ENCODE data around the gene OLFML3. TPM values are rescaled to one million over a fixed set of nuclear protein-coding genes. Genes with fewer than 3 reads are reported as not detected.

OLFML3 gene
- total and polyA plus RNA-seq, 2 donors (not counting 3 experiments of a cell fraction or from before 2014, with no cell fraction given): 3.4 to 3.9 TPM

DNA sequence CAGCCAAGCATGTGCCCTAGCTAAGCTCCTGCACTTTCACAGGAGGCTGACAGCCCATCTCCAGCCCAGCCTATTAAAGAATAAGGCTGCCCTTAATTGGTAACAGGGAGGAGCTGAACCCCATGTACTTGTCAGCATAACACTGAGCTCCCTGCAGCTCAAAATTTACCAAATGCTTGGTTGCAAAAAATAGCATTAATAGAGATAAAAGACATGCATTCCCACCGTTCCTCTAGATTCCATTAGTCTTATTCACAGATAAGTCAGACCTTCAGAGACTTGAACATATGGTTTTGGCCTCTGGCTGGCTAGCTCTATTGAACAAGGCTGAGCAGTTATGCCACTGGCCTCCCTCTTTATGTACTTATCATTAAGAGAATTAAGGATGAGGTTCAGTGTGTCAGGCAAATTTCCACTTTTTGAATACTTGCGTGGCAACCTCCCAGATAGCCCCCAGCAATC is 29.2 kb downstream of the OLFML3 start:
- Histone ChIP-seq H3K27ac (ENCODE audit: insufficient read depth, low read depth, low read length) (no peak overlapping the region), H3K4me1 (ENCODE audit: control insufficient read depth, extremely low read depth, insufficient read depth, low read length) (no peaks in the 10 kb centered on the region), H3K27me3 (ENCODE audit: control insufficient read depth in 2 of 2, insufficient read depth in 2 of 2, low read length in 2 of 2) (peaks cover 0 to 4% of the 10 kb centered on the region in 2 experiments), H3K79me2 (ENCODE audit: control insufficient read depth, insufficient read depth, low read length) (no peaks in the 10 kb centered on the region), H3K9me3 (replicated peaks; ENCODE audit: control insufficient read depth, insufficient read depth, low read length) (no peaks in the 10 kb centered on the region), H2AFZ (ENCODE audit: low read depth, low read length) (no peak overlapping the region), H3K4me3 (replicated peaks in 1 of 3; ENCODE audit: insufficient read depth in 1 of 3, low read depth in 1 of 3, low read length in 3 of 3) (no peak overlapping the region), H3K9me1 (replicated peaks; ENCODE audit: control insufficient read depth, extremely low read depth, insufficient read depth, low read length) (no peaks in the 10 kb centered on the region), H4K20me1 (replicated peaks; ENCODE audit: control insufficient read depth, extremely low read depth, insufficient read depth, low read length) (no peaks in the 10 kb centered on the region), H3K4me2 (ENCODE audit: insufficient read depth, low read length) (no peak overlapping the region), H3K9ac (replicated peaks; ENCODE audit: extremely low read depth, insufficient read depth, low read length) (no peak overlapping the region), H3K36me3 (ENCODE audit: control insufficient read depth in 2 of 2, extremely low read depth in 1 of 2, insufficient read depth in 2 of 2, low read length in 2 of 2) (no peaks in the 10 kb centered on the region)
- dilution Hi-C loops (cut with MboI; ENCODE audit: extremely low pct_ligation_motif_present, low sequenced_read_pairs) (no loop called here), intact Hi-C loops (cut with micrococcal nuclease) (no loop called here)
- CTCF ChIA-PET: interaction anchor here (1.5 kb wide), 1 partner anchor 30 kb away, joined by 6 read pairs; no protein-coding TSS in a partner anchor
- no TSS peak for BruUV-seq (replicated peaks)
- FAIRE-seq: no peak
- DNase-seq (ENCODE audit: low read depth, low spot score): no peak
- TF ChIP-seq FOS (IDR thresholded peaks at IDR 0.05; ENCODE audit: borderline replicate concordance, insufficient read depth, low read length) (no peak), EZH2 (IDR thresholded peaks at IDR 0.05; ENCODE audit: borderline replicate concordance, low read depth, low read length, severe bottlenecking) (no peak), JUN (IDR thresholded peaks at IDR 0.05; ENCODE audit: borderline replicate concordance, insufficient read depth, insufficient read length, low read depth) (no peak), POLR2A (IDR thresholded peaks at IDR 0.05; ENCODE audit: low read depth, low read length) (no peak), GATA2 (IDR thresholded peaks at IDR 0.05; ENCODE audit: insufficient read depth, insufficient read length, low read depth, low read length) (no peak), MYC (IDR thresholded peaks at IDR 0.05; ENCODE audit: low read depth, low read length) (no peak), POLR2AphosphoS5 (IDR thresholded peaks at IDR 0.05; ENCODE audit: insufficient read depth, low read depth, low read length) (no peak)
- TF ChIP-seq, protein P1, sequence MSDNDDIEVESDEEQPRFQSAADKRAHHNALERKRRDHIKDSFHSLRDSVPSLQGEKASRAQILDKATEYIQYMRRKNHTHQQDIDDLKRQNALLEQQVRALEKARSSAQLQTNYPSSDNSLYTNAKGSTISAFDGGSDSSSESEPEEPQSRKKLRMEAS (IDR thresholded peaks at IDR 0.05; ENCODE audit: insufficient read depth, insufficient read length): no peak
- TF ChIP-seq, protein P2, sequence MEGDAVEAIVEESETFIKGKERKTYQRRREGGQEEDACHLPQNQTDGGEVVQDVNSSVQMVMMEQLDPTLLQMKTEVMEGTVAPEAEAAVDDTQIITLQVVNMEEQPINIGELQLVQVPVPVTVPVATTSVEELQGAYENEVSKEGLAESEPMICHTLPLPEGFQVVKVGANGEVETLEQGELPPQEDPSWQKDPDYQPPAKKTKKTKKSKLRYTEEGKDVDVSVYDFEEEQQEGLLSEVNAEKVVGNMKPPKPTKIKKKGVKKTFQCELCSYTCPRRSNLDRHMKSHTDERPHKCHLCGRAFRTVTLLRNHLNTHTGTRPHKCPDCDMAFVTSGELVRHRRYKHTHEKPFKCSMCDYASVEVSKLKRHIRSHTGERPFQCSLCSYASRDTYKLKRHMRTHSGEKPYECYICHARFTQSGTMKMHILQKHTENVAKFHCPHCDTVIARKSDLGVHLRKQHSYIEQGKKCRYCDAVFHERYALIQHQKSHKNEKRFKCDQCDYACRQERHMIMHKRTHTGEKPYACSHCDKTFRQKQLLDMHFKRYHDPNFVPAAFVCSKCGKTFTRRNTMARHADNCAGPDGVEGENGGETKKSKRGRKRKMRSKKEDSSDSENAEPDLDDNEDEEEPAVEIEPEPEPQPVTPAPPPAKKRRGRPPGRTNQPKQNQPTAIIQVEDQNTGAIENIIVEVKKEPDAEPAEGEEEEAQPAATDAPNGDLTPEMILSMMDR (IDR thresholded peaks at IDR 0.05; ENCODE audit: extremely low read depth in 1 of 2, insufficient read depth in 1 of 2, low read depth in 1 of 2, low read length in 2 of 2): no peak
- POLR2A ChIA-PET: no interaction called here
